DMS 273 (cell line): ENCODE data around the gene DUSP6.

Experiments
- DNase-seq: peaks from one replicate; lab custom pipeline; 2025; ENCODE audit not compliant: unreplicated experiment; lab: John Stamatoyannopoulos, UW

The DUSP6 gene

GRCh38 chr12:89305373-89305772 lies 46.9 kb downstream of the DUSP6 start:
- no peak for DNase-seq

DNA sequence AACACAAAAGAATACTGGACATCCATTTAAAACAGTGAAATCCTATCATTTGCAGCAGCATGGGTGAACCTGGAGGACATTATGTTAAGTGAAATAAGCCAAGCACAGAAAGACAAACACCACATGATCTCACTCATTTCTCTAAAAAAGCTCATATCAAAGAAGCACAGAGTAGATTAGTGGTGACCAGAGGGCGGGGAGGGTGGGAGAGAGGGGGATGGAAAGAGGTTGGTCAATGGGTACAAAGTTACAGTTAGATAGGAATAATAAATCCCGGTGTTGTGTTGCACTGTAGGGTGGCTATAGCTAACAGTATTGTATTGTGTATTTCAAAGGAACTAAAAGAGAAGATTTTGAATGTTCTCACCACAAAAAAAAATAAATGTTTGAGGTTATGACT lies 52.4 kb downstream of the DUSP6 start:
- DNase-seq: no peak

GRCh38 chr12:89299417-89299816 lies 52.9 kb downstream of the DUSP6 start:
- DNase-seq: no peak
